LoVo (cell line): ENCODE data around the gene C1orf159.
"Not testable (repeated sequence)": the region's sequence is repeated elsewhere in the genome, so short reads cannot be mapped to it uniquely, and the experiment has no call there.

Experiments used
- DNase-seq: peaks from one replicate; pipeline ENCODE4 v3.0.0-alpha.2; 2016; ENCODE audit warnings: low spot score

Gene C1orf159

GRCh38 chr1:1149416-1149815 is 33.5 kb upstream of the C1orf159 start:
- no peak for DNase-seq

- no peak for DNase-seq
Measured at GRCh38 chr1:1148569-1148968, 32.7 kb upstream of the C1orf159 start.

- DNase-seq = no peak
Measured at GRCh38 chr1:1148061-1148460, 32.2 kb upstream of the C1orf159 start.

DNA sequence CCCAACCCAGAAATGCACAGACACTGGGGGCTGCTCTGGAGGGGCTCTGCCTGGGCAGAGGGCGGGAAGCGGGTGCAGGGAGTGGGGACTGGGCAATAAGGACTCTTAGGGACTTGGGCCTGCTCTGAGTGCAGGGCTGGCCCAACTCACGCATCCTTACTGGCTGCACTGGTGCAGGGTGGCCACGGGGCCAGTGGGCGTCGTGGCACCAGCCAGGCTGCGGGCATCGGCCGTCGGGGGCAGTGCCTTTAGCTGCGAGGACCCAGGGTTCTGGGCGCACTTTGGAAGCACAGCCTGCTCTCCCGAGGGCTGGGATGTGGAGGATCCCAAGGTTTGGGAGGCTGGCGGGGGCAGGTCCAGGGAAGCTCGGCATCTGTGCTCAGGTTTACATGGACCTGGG is 30.7 kb upstream of the C1orf159 start:
- DNase-seq = no peak

DNA sequence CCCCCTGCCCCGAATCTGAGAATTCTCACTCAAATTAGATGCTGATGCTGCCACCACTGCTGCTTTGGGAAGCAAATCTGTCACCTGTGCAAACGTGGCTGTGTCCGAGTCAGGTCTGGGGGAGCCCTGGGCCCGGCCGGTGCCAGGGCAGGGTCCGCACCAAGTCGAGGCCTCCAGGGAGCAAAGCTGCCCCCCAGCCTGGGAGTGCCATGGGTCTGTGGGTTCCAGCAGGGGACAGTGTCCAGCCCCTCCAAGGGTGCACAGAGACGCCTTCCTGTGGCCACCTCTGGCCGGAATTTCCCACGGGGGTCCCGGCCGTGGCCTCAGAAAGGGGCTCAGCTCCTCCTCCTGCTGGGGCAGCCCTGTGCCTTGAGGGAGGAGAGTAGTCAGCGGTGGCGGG is 30.1 kb upstream of the C1orf159 start:
- no peak for DNase-seq

DNA sequence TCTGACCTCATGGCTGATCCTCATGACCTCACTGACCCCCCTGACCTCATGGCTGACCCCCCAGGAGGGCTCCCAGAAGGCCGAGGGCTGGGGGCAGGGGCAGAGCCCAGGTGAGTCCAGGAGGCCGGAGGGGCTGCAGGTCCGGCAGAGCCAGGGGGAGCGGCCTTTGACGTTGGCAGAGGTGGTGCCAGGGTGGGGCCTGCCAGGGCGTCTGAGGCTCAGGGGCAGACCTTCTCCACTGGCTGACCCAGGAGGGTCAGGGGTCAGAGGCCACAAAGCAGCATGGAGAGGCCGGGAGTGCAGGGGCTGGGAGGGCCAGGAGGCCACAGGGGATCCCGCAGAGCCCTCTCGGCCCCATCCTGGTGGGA is 29.6 kb upstream of the C1orf159 start:
- no peak for DNase-seq

- no peak for DNase-seq
Measured at GRCh38 chr1:1144843-1145546, 29.1 kb upstream of the C1orf159 start.

DNA sequence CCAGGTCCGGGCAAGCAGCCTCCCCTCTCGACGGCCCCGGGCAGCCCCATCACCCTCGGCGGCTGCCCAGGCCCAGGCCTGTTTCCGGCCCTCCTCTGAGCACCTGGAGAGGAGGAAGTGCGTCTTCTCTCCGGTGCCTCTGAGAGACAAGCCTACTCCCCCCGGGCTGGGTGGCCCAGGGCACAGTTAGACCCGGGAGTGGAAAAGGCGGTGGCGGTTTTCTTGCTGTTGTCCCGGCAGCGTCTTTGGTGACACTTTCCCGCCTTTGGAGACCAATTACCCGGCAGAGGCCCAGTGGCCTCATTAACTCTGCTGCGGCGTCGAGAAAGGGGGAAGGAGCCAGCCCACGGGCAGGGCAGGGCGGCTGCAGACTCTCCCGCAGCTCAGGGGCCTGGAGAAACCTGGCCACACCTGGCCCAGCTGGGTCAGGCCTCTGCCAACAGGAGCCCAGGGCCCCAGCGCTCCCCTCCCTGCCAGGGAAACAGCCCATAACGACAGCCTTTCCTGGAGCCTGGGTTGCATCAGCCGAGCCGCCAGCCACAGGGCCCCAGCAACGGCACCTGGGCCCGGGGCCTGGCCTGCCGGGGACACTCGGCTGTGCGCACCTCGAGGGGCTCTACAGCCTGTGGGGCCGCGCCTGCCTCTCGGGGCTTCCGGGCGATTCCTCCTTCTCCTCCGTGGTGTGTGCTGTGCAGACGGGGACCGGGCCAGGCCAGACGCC is 28.4 kb upstream of the C1orf159 start:
- peak; percentile 57 for DNase-seq

- DNase-seq = no peak
Measured at GRCh38 chr1:1143636-1144035, 27.7 kb upstream of the C1orf159 start.

DNA sequence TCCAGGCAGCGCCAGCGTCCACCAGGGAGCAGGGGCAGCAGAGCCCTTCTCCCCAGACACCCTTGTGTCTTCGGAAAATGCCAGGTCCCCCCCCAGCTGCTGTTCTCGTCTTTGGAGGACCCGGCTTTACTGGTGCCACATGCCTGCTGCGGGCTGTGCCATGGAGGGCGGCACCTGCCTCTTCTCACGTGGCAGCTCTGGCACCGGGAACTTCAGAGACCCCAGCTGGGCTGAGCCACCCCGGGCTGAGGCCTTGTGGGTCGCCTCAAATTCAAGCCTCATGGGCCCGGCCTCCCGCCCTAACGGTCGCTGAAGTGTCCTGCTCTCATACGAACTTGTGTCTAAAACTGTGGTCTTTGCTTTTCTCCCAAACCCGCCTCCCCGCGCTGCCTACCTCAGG is 27.0 kb upstream of the C1orf159 start:
- no peak for DNase-seq

DNA sequence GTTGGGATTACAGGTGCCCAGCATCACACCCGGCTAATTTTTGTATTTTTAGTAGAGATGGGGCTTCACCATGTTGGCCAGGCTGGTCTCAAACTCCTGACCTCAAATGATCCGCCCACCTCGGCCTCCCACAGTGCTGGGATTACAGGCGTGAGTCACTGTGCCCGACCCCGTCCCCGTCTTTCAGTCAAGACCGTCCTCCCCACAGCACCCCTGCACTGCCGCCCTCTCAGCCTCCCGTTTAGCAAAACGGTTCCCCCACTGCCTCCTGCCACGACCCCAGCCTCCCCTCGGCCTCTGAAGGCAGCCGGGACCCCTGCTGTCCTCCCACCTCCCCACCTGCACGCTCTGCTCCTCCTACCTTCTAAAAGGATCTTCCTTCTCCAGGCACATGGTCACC is 26.5 kb upstream of the C1orf159 start:
- DNase-seq = not testable (repeated sequence)

- no peak for DNase-seq
Measured at GRCh38 chr1:1141911-1142250, 26.0 kb upstream of the C1orf159 start.

GRCh38 chr1:1141244-1141910 is 25.5 kb upstream of the C1orf159 start:
- DNase-seq = no peak

DNA sequence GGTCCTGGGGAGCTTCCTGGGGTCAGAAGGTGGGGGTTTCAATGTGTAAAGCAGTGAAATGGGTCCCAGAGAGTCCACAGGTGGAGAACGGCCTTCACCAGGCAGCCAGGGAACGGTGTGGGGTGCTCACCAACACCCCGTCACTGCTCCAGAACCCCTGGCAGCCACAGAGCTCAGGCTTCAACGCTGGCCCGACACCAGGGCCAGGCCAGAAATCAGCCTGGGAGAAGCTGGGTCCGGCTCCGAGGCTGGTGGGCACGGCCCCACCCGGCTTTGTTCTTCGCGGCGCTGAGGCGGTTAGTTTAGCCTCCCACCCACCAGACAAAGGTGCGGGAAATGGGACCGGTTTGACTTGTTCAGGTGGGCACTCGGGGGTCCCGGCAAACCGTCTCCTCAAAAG is 24.8 kb upstream of the C1orf159 start:
- DNase-seq = no peak

GRCh38 chr1:1137256-1138045 is 21.6 kb upstream of the C1orf159 start:
- DNase-seq = no peak

DNA sequence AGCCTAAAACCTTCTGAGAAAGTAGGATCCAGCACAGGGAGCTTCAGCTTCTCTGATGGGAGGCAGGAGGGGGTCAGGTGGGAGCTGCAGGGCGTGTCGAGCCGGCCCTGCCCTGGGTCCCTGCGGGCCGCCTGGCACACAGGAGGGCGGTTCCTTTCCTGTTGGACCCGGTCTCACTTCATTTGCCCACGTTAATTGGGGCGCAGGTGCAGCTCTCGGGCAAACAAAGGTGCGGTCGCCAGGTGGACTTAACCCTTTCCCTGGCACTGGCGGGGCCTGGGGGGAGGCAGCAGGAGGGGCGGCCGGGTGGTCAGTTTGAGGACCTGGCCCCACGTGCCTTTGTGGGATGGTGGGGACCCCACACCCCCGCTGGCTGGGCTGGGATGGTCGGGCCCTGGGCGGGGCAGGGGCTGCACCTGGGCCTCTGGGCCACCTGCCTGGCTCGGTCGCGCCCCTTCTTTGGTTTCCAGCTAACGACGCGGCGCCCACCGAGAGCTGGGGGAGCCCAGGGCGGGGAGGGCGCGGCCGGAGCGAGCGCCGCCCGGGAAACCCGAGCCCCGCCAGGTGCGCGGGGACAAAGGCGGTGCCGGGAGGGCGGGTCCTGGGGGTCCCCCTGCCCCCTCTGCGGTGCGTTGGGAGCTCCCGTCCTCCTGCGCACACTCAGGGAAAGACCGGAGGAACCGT is 20.8 kb upstream of the C1orf159 start:
- DNase-seq = peak; percentile 66

- DNase-seq = no peak
Measured at GRCh38 chr1:1135339-1136136, 19.6 kb upstream of the C1orf159 start.

GRCh38 chr1:1134300-1134970 is 18.5 kb upstream of the C1orf159 start:
- no peak for DNase-seq

DNA sequence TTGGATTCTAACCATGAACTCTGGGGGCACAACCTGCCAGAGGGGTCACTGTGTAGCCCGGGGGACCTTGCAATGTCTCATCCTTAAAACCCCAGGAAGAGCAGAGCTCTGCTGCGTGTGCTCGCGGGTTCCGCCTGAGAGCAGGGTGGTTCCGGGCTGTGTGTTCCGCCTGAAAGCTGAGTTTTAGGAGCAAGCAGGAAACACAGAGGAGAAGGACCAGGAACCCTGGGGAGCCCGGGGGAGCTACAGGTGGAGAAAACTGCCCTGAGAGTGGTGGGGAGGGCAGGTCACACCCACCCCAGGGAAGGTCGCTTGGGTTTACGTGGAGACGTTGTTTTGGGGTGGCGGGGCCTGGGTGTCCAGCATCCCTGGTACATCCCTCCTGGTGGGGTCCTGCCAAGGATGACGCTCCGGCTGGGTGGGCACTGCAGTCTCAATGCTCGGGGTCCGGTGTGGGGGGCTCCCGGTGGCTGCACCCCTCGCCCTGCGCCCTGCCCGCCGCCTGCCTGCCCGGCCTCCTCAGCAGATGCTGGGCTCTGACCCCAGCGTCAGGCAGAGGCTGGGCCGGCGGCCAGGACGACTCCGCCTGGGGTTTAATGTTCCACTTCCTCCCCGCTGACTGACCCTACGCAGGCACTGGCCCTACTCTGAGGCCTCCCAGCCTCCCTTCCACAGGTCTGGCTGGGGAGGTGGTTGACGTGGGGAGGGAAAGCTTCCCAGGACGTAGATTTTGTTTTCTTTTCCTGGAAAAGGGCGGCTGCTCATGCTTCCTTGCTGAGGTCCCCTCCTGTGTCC is 17.3 kb upstream of the C1orf159 start:
- no peak for DNase-seq
